Activated T-helper 17 cell treated with anti-CD3 and anti-CD28 coated beads, Interleukin-2, amount 50 U/mL, for 72 hours (primary cell): Measurements from ENCODE around the gene POLQ. TPM values are rescaled to one million over a fixed set of nuclear protein-coding genes. Genes with fewer than 3 reads are reported as not detected.
A peak's percentile ranks its signal among the peaks of the same experiment; 100 is the strongest.
"Not testable (repeated sequence)": the region's sequence is repeated elsewhere in the genome, so short reads cannot be mapped to it uniquely, and the experiment has no call there.

Experiments
- ATAC-seq: fragments of 150-1000 bp; cut with Tn5 transposase; replicated peaks from 2 replicates; pipeline ENCODE4 v1.10.0; 2021; ENCODE audit warnings: mild to moderate bottlenecking, moderate library complexity
- H3K27ac Mint-ChIP-seq: one replicate; pipeline ENCODE4 v1.8.0; 2022; ENCODE audit warnings: mixed read lengths
- H3K27me3 Mint-ChIP-seq: one replicate; pipeline ENCODE4 v1.8.0; 2022; ENCODE audit warnings: mixed read lengths
- H3K36me3 Mint-ChIP-seq: one replicate; pipeline ENCODE4 v1.8.0; 2022; ENCODE audit warnings: low read depth, mild to moderate bottlenecking, mixed read lengths
- H3K4me1 Mint-ChIP-seq: one replicate; pipeline ENCODE4 v1.8.0; 2022; ENCODE audit warnings: mixed read lengths
- H3K4me3 Mint-ChIP-seq: one replicate; pipeline ENCODE4 v1.8.0; 2022; ENCODE audit warnings: mild to moderate bottlenecking, mixed read lengths
- H3K9me3 Mint-ChIP-seq: one replicate; pipeline ENCODE4 v1.8.0; 2022; ENCODE audit warnings: mixed read lengths
- total RNA-seq, 2 donors: library from RNA; stranded (reverse); gene quantifications; one replicate each; pipeline ENCODE4 v1.2.3, GENCODE V29; 2022

POLQ gene
- total RNA-seq, 2 donors from 2014 or later, result 11.8 to 19.0 TPM

- no peak overlapping the region for H3K27ac Mint-ChIP-seq
- no peaks in the 10 kb centered on the region for H3K27me3 Mint-ChIP-seq
- no peak overlapping the region for H3K4me3 Mint-ChIP-seq
- ATAC-seq, result no peak
- H3K9me3 Mint-ChIP-seq, result no peaks in the 10 kb centered on the region
- peaks cover 6% of the 10 kb centered on the region for H3K36me3 Mint-ChIP-seq
- H3K4me1 Mint-ChIP-seq, result no peaks in the 10 kb centered on the region
These were observed 57.2 kb downstream of the POLQ start for GRCh38 chr3:121488628-121489027.

GRCh38 chr3:121483290-121483689, 62.5 kb downstream of the POLQ start:
- H3K4me1 Mint-ChIP-seq, result no peaks in the 10 kb centered on the region
- H3K9me3 Mint-ChIP-seq, result no peaks in the 10 kb centered on the region
- no peak overlapping the region for H3K4me3 Mint-ChIP-seq
- H3K36me3 Mint-ChIP-seq, result no peaks in the 10 kb centered on the region
- ATAC-seq, result no peak
- no peak overlapping the region for H3K27ac Mint-ChIP-seq
- no peaks in the 10 kb centered on the region for H3K27me3 Mint-ChIP-seq

GRCh38 chr3:121482660-121483059, 63.1 kb downstream of the POLQ start:
- H3K27ac Mint-ChIP-seq, result no peak overlapping the region
- H3K4me1 Mint-ChIP-seq, result no peaks in the 10 kb centered on the region
- no peaks in the 10 kb centered on the region for H3K9me3 Mint-ChIP-seq
- ATAC-seq, result no peak
- H3K4me3 Mint-ChIP-seq, result no peak overlapping the region
- H3K27me3 Mint-ChIP-seq, result no peaks in the 10 kb centered on the region
- H3K36me3 Mint-ChIP-seq, result no peaks in the 10 kb centered on the region

GRCh38 chr3:121481106-121481880, 64.5 kb downstream of the POLQ start:
- Mint-ChIP-seq H3K27ac (no peak overlapping the region), H3K4me1 (no peaks in the 10 kb centered on the region), H3K9me3 (no peaks in the 10 kb centered on the region), H3K27me3 (no peaks in the 10 kb centered on the region), H3K36me3 (no peaks in the 10 kb centered on the region), H3K4me3 (no peak overlapping the region)
- ATAC-seq, result no peak

DNA sequence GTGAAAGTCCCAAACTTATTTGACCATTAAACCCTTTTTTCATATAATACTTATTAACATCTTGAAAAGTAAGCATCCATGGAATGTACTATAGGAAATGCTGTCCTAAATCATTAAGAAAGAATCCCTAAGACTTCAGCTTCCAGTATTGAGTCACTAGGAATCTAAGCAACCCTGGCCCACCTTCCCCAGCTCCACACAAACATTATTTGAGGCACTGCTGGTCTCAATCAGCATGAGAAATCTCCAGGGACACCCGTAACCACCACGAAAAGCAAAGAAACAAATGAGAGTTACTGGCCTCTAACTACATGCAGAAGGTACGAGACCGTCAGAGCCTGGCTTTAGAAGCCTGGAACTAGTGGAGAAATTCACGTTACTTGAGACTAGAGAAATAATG, 68.2 kb downstream of the POLQ start:
- Mint-ChIP-seq H3K27me3 (no peaks in the 10 kb centered on the region), H3K36me3 (no peaks in the 10 kb centered on the region), H3K9me3 (no peaks in the 10 kb centered on the region), H3K4me1 (no peaks in the 10 kb centered on the region), H3K27ac (no peak overlapping the region), H3K4me3 (no peak overlapping the region)
- no peak for ATAC-seq

DNA sequence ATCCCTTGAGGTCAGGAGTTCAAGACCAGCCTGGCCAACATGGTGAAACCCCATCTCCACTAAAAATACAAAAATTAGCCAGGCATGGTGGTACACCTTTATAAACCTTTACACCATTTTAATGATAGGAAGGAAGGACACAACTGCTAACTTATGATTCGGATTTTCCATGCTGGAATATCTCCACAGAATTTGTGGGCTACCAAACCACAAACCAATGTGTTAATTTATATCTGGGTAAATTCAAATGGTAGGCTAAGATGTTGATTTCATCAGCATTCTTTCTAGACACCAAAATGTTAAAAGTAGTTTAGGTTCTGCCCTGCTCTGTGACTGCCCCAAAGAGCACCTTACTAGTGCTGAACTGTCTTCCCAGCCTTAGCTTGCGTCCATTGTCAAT, 72.8 kb downstream of the POLQ start:
- H3K27me3 Mint-ChIP-seq, result no peaks in the 10 kb centered on the region
- H3K4me1 Mint-ChIP-seq, result no peaks in the 10 kb centered on the region
- no peak for ATAC-seq
- no peak overlapping the region for H3K27ac Mint-ChIP-seq
- no peak overlapping the region for H3K4me3 Mint-ChIP-seq
- no peaks in the 10 kb centered on the region for H3K36me3 Mint-ChIP-seq
- no peaks in the 10 kb centered on the region for H3K9me3 Mint-ChIP-seq

DNA sequence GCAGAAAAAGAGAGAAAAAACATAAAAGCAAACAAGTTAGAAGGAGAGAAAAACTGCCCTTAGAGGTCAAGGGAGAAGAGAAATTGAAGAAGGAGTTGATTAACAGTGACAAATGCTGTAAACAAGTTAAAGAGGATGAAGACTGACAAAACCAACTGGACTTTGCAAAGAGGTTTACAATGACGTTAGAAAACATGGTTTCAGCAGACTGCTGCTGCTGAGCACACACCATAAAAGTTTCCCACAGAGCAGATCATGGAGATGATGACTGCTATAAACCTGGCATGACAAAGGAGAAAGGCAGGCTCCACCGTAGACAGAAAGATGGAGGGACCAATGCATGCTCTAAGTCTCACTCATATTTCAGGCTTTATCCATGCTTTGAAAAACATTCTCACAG, 78.7 kb downstream of the POLQ start:
- Mint-ChIP-seq H3K4me1 (no peaks in the 10 kb centered on the region), H3K27me3 (no peaks in the 10 kb centered on the region), H3K36me3 (peaks cover 14% of the 10 kb centered on the region), H3K4me3 (no peak overlapping the region), H3K9me3 (no peaks in the 10 kb centered on the region), H3K27ac (no peak overlapping the region)
- no peak for ATAC-seq

GRCh38 chr3:121463745-121464144, 82.0 kb downstream of the POLQ start:
- Mint-ChIP-seq H3K36me3 (peaks cover 20% of the 10 kb centered on the region), H3K4me1 (no peaks in the 10 kb centered on the region), H3K4me3 (no peak overlapping the region), H3K27ac (no peak overlapping the region), H3K9me3 (no peaks in the 10 kb centered on the region), H3K27me3 (no peaks in the 10 kb centered on the region)
- ATAC-seq, result no peak

DNA sequence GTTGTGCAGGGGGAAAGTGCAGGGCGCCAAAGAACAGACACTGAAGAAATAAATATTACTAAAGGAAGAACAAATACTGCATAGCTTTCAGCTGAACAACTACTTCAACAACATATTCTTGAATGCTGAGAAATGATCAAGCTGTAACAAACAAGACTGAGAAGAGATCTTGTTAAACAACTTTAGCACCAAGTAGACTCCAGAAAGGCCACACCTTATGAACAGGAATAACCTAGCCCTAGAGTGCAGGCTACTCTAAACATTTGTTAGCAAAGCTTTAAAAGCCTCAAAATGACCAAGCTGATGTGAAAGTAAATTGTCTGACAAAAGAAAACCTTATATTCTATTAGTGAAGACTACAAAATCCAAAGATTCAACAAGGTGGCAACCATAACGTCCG, 83.2 kb downstream of the POLQ start:
- H3K36me3 Mint-ChIP-seq, result peaks cover 20% of the 10 kb centered on the region
- no peaks in the 10 kb centered on the region for H3K27me3 Mint-ChIP-seq
- no peak for ATAC-seq
- H3K4me3 Mint-ChIP-seq, result no peak overlapping the region
- no peaks in the 10 kb centered on the region for H3K9me3 Mint-ChIP-seq
- no peak overlapping the region for H3K27ac Mint-ChIP-seq
- no peaks in the 10 kb centered on the region for H3K4me1 Mint-ChIP-seq

- not testable (repeated sequence) for H3K4me3 Mint-ChIP-seq, H3K27ac Mint-ChIP-seq, H3K9me3 Mint-ChIP-seq, ATAC-seq, H3K36me3 Mint-ChIP-seq, H3K4me1 Mint-ChIP-seq, H3K27me3 Mint-ChIP-seq
These were observed 94.0 kb downstream of the POLQ start for GRCh38 chr3:121451752-121452151.

DNA sequence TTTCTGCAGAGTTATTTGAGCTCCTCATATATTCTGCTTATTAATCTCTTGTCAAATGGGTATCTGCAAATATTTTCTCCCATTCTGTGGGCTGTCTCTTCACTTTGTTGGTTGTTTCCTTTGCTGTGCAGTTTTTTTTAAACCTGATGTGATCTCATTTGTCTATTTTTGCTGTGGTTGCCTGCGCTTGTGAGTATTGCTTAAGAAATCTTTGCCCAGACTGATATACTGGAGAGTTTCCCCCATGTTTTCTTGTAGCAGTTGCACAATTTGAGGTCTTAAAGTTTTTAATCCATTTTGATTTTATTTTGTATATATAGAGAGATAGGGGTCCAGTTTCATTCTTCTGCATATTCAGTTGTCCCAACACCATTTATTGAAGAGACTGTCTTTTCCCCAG, 102.3 kb downstream of the POLQ start:
- Mint-ChIP-seq H3K27ac (no peak overlapping the region), H3K4me3 (no peak overlapping the region), H3K27me3 (no peaks in the 10 kb centered on the region), H3K4me1 (no peaks in the 10 kb centered on the region), H3K9me3 (no peaks in the 10 kb centered on the region), H3K36me3 (no peaks in the 10 kb centered on the region)
- ATAC-seq, result no peak

DNA sequence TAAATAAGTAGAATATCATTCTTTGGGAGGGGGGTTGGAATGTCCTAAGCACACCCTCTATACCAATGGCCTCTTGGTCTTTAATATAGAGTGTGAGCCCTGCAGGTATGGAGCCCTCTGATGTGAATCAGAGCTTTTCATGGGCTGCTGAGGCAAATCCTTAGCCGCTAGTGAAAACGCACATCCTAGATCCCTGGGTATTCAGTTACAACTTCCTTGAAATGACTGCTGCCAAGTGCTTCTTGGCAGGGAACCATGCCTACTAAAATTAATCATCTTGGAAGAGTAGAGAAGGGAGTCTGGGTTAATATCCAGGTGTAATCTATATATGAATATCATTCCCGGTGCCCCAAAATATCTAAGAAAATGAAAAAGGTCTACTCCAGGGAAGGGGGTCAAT, 109.1 kb downstream of the POLQ start:
- Mint-ChIP-seq H3K4me3 (no peak overlapping the region), H3K27me3 (no peaks in the 10 kb centered on the region), H3K4me1 (peaks cover 11% of the 10 kb centered on the region), H3K36me3 (no peaks in the 10 kb centered on the region), H3K27ac (no peak overlapping the region), H3K9me3 (no peaks in the 10 kb centered on the region)
- ATAC-seq, result no peak

DNA sequence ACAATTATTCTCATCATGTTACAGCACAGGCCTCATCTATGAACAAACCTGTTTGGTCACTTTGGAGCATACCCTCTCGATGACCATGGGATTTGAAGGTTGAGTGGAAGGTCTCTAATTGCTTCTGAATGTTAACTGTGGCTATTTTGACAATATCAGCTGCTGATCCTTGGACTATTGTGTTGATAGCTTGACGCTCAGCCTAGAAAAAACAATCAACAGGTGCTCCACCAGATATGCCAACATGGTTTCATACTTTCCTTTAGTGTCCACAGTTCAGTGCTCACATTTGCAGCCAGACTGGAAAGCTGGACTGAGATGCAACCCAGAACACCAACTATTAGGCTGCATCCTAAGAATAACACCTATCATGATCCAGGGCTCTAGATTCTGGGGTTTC, 109.7 kb downstream of the POLQ start:
- ATAC-seq, result no peak
- H3K4me1 Mint-ChIP-seq, result peaks cover 11% of the 10 kb centered on the region
- no peak overlapping the region for H3K27ac Mint-ChIP-seq
- no peak overlapping the region for H3K4me3 Mint-ChIP-seq
- H3K9me3 Mint-ChIP-seq, result no peaks in the 10 kb centered on the region
- H3K27me3 Mint-ChIP-seq, result no peaks in the 10 kb centered on the region
- no peaks in the 10 kb centered on the region for H3K36me3 Mint-ChIP-seq

DNA sequence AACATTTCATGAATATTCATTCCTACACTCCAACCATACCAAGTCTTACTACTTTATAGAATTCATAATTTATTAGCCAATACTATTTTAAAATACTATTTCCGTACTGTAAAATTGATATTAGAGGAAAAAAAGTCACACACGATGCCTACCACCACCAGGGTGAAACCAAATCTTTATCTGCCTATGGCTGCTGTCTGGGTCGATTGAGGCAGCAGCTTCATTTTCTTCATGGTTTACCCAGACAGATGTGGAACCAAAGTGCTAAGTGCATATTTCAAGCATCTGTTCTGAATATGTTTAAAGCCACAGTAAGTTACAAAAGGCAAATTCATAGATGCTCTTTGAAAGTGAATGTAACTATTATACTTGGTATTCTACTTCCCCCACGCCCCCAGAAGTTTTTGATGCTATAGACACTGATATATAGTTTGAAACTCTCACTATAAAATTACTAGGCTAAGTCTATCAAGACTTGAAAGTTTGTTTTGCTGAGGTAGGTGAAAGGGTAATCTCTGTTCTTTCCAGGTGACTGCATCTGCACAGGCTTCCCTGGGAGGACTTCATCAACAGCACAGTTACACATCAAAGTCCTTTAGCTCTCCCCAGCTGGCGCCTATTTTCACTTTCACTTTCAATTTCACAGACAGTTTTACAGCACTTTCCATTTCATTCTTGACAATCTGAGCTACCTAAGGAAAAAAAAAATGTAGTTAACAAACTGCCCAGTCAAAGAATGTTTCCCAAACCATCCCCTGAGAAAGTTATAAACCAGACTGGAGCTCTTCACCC, 113.9 kb downstream of the POLQ start:
- Mint-ChIP-seq H3K4me3 (peak overlapping the region; percentile 54), H3K27ac (no peak overlapping the region), H3K9me3 (no peaks in the 10 kb centered on the region), H3K27me3 (no peaks in the 10 kb centered on the region), H3K36me3 (no peaks in the 10 kb centered on the region), H3K4me1 (peaks cover 11% of the 10 kb centered on the region)
- peak; percentile 93 for ATAC-seq

DNA sequence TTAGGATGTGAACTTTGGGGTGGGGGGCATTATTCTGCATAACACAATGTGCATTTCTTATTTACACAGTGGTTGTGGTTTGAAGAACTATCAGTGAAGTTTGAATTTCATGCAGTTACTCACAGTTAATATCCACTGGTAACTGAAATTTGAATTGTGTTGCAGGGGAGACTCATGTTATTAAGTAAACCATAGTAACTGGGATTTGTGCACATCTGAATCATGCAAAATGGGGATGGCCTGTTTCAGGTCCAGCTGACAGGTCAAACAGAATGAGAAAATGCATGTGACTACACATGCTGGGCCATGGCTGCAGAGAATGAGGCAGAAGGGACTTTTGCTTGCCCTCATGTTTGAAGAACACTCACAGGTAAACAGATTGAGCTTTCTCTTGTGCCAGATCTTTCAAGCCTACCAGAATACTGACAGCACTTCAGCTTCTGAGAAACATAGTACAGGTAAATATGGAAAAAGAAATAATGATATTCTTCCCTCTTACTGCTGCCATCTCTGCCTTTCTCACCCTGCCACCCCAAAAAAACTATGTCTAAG, 115.0 kb downstream of the POLQ start:
- H3K27ac Mint-ChIP-seq, result no peak overlapping the region
- no peaks in the 10 kb centered on the region for H3K9me3 Mint-ChIP-seq
- H3K4me3 Mint-ChIP-seq, result no peak overlapping the region
- H3K36me3 Mint-ChIP-seq, result no peaks in the 10 kb centered on the region
- no peaks in the 10 kb centered on the region for H3K27me3 Mint-ChIP-seq
- H3K4me1 Mint-ChIP-seq, result peaks cover 11% of the 10 kb centered on the region
- ATAC-seq, result no peak
